Measurements from ENCODE around the gene CFAP157.

The CFAP157 gene

DNA sequence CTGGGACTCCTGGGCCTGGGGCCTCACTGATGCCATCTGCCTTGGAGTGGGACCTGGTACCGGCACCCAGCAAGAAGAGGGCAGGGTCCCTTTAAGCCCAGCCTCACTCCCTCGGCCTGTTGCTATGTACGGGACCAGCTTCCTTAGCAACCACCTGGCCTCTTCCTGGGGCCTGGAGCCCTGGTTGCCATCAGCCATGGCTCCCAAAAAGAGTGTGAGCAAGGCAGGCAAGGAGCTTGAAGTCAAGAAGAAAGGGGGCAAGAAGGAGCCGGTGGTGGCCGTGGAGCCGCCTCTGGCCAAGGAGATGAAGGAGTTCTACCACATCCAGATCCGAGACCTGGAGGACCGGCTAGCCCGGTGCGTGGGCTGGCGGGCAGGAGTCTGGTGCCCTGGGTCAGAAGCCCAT lies at the start of gene CFAP157:
CFAP157 (plus strand) TSS at position 153 of the 406 bp plus-strand sequence; CDS start at position 197, 44 bp downstream.
- DNase-seq = no peak

DNA sequence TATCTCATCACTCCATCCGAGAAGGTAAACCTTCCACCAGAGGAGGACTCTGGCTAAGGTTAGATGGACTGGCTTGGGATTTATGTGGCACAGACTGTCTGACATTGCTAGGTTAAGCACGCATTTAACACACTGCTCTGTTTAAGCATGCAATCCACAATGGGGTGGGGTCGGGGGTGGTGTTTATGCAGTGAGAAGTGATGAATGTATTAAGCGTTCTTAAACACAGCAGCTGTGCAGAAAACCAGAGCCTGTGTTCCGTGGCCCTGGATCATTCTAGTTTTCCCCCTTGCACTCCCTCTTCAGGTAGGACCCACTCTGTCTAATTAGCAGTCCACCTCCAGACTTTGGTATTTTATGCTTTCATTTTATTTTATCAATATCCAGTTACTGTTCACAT lies 48.4 kb upstream of the CFAP157 start:
- no peak for DNase-seq

GRCh38 chr9:127660886-127661741 lies 45.7 kb upstream of the CFAP157 start:
- DNase-seq = no peak

DNA sequence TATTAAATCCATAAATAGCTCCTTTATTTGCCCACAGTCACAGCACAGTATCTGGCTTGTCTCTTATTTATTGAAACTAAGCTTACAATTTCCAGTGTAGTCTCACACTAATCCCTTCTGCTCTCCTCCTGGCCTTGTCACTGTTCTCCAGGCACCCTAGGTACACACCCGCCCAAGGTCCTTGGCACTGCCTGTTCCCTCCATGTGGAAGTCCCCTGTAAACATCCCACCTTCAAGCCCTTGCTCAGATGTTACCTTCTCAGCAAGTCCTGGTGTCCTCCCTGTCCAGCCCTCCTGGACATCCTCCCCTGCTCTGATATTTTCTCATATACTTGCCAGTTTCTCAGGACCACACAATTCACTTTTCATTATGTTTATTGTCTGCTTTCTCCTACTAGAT lies 44.2 kb upstream of the CFAP157 start:
- DNase-seq = no peak

DNA sequence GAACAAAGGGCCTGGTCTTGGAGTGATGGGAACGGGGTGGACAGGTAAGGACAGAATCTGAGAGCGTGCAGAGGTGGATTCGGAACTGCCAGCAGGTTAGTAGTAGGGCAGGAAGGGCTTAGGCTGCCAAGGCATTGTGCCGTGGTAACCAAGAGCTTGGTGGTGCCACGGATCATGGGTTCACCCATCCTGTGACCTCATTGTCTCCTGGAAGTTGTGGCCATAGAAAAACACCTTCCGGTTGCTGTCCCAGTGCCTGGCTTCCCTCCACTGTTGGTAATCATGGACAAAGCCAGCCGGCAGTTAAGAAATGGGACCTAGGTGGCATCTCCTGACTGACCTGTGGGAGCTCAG lies 42.5 kb upstream of the CFAP157 start:
- no peak for DNase-seq

DNA sequence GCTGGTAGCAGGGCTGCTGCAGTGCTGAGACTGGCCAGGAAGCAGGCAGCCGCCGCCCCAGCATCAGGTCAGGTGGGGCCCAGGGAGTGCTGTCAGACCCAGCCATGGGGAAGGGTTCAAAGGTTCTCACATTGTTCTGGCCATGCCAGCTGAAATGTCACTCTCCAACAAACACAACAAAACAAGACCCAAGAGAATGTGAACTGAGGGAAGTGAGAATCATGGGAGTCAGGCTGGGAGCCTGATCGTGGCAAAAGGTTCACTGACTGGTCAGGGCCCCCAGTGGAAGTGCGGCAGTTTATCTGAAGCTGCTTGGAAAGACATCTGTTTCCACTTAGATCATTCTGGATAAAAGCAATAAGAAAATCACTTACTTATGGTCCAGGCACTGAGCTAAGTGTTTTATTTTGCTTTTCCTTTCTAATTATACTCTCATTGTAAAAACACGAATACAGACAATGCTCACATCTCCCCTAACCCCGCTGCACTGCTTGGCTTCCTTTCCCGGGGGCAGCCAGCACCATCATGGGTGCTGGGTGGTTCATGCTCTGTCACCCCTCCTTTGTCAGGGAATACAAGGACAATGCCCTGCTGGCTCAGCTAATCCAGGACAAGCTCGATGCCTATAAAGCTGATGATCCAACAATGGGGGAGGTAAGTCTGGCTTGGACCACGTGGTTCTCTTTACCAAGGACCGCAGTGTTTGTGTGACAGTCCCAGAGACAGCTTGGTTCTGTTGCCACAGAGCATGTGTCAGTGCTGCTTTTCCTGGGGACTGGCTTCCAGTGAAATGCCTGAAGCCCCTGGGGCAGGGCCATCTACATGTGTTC lies 41.9 kb upstream of the CFAP157 start:
- no peak for DNase-seq

DNA sequence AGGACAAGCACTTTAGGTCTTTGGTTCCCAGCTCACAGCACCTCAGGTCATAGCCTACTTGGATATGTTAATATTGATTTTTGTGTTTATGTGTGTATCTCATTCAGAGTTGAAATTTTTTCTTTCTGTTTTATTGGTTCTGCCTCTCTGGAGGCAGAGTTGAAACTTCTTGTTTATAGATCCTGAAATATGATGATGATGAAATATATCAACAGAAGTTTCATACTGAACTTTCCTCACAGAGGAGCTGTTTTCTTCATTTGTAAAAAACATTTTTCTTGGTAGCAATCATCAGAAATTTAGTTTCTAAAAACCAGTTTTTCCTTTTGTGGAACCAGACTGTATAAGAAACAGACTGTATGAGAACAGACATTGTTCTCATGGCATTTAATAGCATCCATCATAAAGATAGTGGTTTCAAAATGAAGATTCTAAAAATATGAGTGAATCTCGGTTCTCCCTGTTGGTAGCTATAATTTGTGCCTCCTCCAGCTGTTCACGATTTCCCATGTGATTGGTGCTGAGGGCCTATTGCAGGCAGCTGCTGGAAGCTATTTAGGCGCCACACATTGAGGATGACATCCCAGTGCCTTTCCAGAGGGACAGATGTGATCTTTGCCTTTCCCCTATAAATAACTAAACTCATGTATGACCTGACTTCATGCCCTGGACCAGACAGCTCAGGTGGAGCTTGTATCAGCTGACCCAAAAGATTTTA lies 39.5 kb upstream of the CFAP157 start:
- no peak for DNase-seq

DNA sequence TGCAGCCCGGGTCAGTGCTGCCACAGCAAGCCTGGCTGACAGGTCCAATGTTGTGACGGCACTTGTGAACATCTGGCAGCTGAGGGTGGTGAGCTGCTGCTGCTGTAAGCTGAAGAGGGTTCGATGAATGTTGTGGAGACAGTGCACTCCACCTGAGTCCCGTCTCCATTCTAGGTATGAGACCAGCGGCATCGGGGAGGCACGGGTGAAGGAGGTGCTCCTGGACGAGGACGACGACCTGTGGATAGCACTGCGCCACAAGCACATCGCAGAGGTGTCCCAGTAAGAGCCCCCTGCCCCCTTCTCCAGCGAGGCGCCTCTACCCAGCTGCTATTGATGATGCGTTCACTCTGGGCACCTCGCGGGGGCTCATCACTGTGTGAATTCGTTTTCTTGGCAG lies 38.9 kb upstream of the CFAP157 start:
- no peak for DNase-seq

GRCh38 chr9:127673234-127673633 lies 33.6 kb upstream of the CFAP157 start:
- DNase-seq = no peak

- DNase-seq = no peak
These were observed 30.1 kb upstream of the CFAP157 start for GRCh38 chr9:127676638-127677037.

DNA sequence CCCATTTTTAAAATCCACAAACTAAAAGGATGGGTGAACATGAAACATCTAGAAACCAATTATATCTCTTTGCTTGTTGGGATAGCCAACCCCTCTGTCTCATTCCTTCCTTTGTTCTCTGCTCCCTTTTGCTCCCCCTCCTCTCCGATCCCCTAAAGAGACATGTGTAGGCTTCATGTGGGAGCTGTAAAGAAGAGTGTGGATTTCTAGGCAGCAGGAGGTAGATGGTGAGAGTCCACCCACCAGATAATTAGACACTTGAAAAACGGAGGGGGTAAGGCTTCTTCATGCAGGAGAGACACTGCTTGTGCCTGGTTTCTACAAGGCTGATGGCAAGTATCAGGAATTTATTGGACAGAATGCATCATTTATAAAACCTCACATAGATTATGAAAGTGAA lies 27.3 kb upstream of the CFAP157 start:
- no peak for DNase-seq

- DNase-seq = no peak
These were observed 26.6 kb upstream of the CFAP157 start for GRCh38 chr9:127680226-127680625.

DNA sequence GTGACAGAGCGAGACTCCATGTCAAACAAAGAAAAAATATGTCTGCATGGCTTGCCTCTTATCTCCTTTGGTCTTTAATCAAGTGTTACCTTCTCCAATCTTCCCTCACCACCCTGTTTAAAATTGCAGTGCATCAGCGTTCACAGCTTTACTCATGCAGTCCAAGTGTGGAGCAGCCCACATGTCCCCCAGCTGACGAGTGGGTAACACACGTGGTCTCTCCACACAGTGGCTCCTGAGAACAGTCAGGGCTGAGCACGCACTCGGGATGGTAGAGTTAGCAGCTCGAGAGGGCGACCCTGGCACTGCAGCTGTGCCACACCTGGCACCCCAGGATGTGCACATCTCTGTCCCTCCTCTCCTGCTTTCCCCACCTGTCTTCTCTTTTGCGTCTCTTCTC lies 25.9 kb upstream of the CFAP157 start:
- DNase-seq = no peak

DNA sequence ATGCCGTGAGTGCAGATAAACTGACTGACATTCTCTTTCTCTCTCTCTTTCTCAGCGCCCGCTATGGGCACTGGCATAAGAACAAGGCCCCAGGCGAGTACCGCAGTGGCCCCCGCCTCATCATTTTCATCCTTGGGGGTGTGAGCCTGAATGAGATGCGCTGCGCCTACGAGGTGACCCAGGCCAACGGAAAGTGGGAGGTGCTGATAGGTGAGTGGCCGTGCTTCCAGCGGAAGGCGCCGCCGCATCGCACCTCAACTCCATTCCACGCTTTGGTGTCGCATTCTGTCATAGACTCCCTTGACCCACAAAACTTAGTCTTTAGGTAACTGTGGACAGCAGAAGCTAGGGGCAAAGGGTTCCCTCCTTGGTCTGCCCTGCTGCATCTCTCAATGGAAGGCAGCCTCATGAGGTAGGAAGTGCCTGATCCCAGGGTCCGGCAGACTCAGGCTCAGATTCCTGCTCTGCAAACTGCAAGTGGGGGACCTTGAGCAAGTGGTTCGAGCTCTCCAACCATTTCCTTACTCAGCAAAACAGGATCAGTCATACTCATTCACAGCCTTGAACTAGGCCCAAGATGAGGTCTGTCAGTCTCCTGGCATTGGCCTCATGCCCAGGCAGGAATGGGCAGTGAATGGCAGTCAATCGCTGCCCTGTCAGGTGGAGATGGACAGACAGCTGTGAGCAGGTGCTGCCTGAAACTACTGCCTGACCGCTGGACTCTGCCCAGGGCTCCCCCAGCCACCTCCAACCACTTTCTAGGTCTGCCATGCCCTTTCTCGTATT lies 24.2 kb upstream of the CFAP157 start:
- no peak for DNase-seq

GRCh38 chr9:127683723-127684122 lies 23.1 kb upstream of the CFAP157 start:
- DNase-seq = no peak

GRCh38 chr9:127684576-127684975 lies 22.2 kb upstream of the CFAP157 start:
- no peak for DNase-seq

DNA sequence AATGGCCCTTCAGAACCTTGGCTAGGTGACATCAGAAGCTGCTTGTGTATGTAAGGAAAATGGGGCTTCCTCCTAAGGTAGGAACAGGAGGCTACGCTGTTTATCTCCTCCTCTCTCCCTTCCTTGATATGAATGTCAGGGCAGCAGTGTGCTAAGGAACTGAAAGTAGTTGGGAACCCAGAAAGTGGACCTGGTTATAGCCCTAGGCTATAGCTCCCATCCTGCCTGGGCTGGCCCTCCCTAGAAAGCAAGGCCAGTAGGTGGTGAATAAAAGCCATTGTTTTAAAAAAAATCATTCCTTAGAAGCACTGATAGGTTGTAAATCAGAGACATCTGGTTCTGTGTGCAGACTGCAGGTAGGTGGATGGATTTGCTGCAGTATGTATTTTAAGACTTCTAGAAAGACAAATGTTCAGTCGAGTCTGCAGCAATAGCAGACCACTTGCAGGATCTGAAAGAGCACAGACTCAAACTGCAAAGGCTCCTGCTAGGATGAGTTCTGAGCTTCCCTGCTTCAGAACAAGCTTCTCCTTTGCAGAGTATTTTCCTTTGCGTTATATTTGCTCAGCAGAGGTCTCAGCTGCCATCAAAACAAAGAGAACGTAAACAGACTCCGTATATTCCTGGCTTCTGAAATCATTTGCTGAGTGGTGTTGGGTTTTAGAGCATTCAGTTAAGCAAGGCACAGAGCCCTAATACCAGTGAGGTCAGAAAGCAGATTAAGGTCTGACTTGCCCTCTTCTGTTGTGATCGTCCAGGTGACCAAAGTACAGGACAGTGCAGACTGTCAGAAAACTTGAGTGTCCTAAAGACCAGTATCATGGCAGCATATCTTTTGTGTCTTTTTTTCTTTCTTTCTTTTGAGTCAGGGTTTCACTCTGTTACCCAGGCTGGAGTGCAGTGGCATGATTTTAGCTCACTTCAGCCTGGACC lies 20.1 kb upstream of the CFAP157 start:
- no peak for DNase-seq

DNA sequence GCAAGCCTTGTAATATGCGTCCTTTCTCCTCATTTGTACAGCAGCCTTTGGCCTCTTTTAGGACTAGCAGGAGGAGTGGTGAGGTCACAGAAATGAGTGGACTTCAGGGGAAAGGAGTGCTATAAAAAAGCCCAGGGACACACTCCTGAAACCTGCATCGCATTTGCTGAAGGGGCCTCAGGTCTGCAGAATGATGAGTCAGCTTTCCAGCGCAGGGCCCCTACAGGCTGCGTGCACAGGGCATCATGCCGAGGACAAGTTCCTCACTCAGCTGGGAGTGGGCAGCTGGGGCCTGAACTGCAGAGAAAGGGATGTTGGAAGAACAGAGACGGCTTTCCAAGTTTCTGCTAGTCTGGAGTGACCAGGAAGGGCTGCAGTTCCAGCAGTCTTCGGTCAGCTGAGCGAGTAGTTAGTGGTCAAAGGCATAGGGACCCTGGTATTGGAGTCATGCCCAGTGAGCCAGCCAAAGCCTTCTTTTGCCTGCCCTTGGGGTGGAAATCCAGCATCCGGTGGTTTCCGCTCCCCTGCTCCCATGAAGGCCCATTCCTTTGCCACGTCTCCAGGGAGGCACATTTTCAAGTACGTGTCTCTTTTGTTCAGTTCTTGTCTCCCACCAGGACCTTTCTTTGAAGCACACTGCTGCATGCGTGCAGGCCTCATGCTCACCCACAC lies 17.3 kb upstream of the CFAP157 start:
- DNase-seq = no peak

DNA sequence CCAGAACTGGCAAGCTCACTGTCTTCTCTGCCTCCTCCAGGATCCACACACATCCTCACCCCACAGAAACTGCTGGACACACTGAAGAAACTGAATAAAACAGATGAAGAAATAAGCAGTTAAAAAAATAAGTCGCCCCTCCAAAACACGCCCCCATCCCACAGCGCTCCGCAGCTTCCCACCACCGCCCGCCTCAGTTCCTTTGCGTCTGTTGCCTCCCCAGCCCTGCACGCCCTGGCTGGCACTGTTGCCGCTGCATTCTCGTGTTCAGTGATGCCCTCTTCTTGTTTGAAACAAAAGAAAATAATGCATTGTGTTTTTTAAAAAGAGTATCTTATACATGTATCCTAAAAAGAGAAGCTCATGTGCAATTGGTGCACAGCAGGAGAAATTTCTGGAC lies 16.1 kb upstream of the CFAP157 start:
- DNase-seq = no peak

DNA sequence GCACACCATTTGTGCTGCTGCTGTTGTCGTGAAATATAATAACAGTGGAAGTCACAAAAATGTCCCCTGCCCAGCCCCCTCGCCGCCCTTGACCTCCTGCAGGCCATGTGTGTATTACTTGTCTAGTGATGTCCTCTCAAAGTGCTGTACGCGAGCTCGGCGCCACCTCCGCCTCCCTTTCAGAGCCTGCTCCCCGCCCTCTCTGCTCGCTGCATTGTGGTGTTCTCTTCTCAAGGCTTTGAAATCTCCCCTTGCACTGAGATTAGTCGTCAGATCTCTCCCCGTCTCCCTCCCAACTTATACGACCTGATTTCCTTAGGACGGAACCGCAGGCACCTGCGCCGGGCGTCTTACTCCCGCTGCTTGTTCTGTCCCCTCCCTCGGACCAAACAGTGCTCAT lies 14.7 kb upstream of the CFAP157 start:
- no peak for DNase-seq

- DNase-seq = no peak
These were observed 13.6 kb upstream of the CFAP157 start for GRCh38 chr9:127693143-127693542.
